CD4-positive, CD25-positive, alpha-beta regulatory T cell (primary cell): ENCODE measurements around the gene RHOT2. TPM values are rescaled to one million over a fixed set of nuclear protein-coding genes. Genes with fewer than 3 reads are reported as not detected.
A peak's percentile ranks its signal among the peaks of the same experiment; 100 is the strongest.

ENCODE experiments used
- ATAC-seq, 2 donors: fragments of 150-1000 bp; cut with Tn5 transposase; one replicate each; pipeline ENCODE4 v1.10.0; 2021; ENCODE audit warnings: low read depth in 2 of 2, moderate number of reproducible peaks in 2 of 2, moderate library complexity in 1 of 2
- DNase-seq, 3 donors: peaks; one replicate each; pipeline versions ENCODE4 v3.0.0 to v3.0.0-alpha.2; 2012 to 2022; ENCODE audit warnings: mixed read lengths in 1 of 3
- H3K27ac ChIP-seq: one replicate; pipeline ENCODE4 v1.7.0; 2013; ENCODE audit warnings: mild to moderate bottlenecking, low read length; ENCODE audit not compliant: insufficient read depth, poor library complexity, severe bottlenecking
- H3K27me3 ChIP-seq: one replicate; pipeline ENCODE4 v1.7.0; 2013; ENCODE audit warnings: low read length; ENCODE audit not compliant: control insufficient read depth, insufficient read depth
- H3K36me3 ChIP-seq: one replicate; pipeline ENCODE4 v1.7.0; 2013; ENCODE audit warnings: mild to moderate bottlenecking, low read length, moderate library complexity; ENCODE audit not compliant: control insufficient read depth, insufficient read depth
- H3K4me1 ChIP-seq: 2 replicates; pipeline ENCODE4 v1.7.0; 2013; ENCODE audit warnings: mild to moderate bottlenecking, low read length; ENCODE audit not compliant: insufficient read depth, control insufficient read depth, poor library complexity, severe bottlenecking
- H3K4me3 ChIP-seq: one replicate; pipeline ENCODE4 v1.7.0; 2013; ENCODE audit warnings: low read depth, mild to moderate bottlenecking, low read length, moderate library complexity
- H3K9me3 ChIP-seq, 2 experiments: 1 replicate in 1 of 2; 2 replicates in 1 of 2; pipeline ENCODE4 v1.7.0; 2013; ENCODE audit warnings: low read length in 2 of 2, mild to moderate bottlenecking in 1 of 2, moderate library complexity in 1 of 2; ENCODE audit not compliant: control insufficient read depth in 2 of 2
- H3K27ac Mint-ChIP-seq, 3 donors: one replicate each; pipeline ENCODE4 v1.8.0; 2020 to 2022; ENCODE audit warnings: mild to moderate bottlenecking in 3 of 3, mixed read lengths in 3 of 3, moderate library complexity in 2 of 3
- H3K27me3 Mint-ChIP-seq: one replicate; pipeline ENCODE4 v1.8.0; 2022; ENCODE audit warnings: mild to moderate bottlenecking, mixed read lengths
- H3K36me3 Mint-ChIP-seq: one replicate; pipeline ENCODE4 v1.8.0; 2020; ENCODE audit warnings: mixed read lengths
- H3K4me1 Mint-ChIP-seq, 4 donors: one replicate each; pipeline ENCODE4 v1.8.0; 2020 to 2022; ENCODE audit warnings: mixed read lengths in 4 of 4, mild to moderate bottlenecking in 1 of 4
- H3K4me3 Mint-ChIP-seq, 4 donors: one replicate each; pipeline ENCODE4 v1.8.0; 2020 to 2022; ENCODE audit warnings: mild to moderate bottlenecking in 4 of 4, mixed read lengths in 4 of 4, moderate library complexity in 3 of 4
- H3K9me3 Mint-ChIP-seq, 7 donors: one replicate each; pipeline ENCODE4 v1.8.0; 2020 to 2022; ENCODE audit warnings: mixed read lengths in 7 of 7, mild to moderate bottlenecking in 3 of 7, moderate library complexity in 2 of 7
- polyA plus RNA-seq, 4 donors: library from polyadenylated mRNA; unstranded; fragments of 300-500 nt; fragmentation: Illumina TruSeq; gene quantifications; one replicate each; pipeline ENCODE4 v1.2.3, GENCODE V29; 2021
- total RNA-seq: library from RNA; stranded (reverse); gene quantifications from one replicate; pipeline ENCODE4 v1.2.3, GENCODE V29; 2022

Gene RHOT2
- total and polyA plus RNA-seq, 5 donors from 2014 or later: 34.3 to 212 (median 41.8) TPM

DNA sequence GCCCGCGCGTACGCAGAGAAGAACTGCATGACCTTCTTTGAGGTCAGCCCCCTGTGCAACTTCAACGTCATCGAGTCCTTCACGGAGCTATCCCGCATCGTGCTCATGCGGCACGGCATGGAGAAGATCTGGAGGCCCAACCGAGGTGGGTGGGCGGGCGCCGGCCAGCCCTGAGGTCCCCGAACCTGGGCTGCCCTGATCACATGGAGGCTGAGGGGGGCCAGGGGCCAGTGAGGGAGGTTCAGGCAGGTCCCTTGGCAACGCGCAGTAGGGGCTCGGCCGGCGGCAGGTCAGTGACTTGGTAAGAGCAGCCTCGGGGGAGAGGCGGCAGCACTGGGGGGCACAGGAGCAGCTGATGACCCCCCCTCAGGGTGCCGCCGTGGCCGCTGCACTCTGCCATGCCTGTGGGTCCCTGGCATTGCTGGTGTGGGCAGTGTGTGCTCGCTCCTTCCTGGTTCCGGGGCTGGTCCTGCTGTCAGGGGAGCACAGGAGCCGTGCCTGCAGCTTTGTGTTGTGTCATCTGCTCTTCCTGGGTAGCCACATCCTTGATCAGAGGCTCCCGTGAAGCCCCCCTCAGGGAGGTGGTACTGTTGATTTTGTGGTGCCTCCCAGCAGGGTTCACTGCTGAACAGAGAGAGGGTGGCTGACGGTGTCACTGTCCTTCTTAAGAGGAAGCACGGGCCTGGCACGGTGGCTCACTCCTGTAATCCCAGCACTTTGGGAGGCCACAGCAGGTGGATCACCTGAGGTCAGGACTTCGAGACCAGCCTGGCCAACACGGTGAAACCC is 41.8 kb upstream of the RHOT2 start:
- H3K4me3 ChIP-seq: no peak overlapping the region
- DNase-seq (no peak), ATAC-seq (no peak)
- peaks cover 6% of the 10 kb centered on the region for H3K36me3 ChIP-seq
- Mint-ChIP-seq H3K27me3 (no peaks in the 10 kb centered on the region), H3K4me3 (no peak overlapping the region), H3K36me3 (peaks cover 8% of the 10 kb centered on the region), H3K9me3 (no peaks in the 10 kb centered on the region), H3K4me1 (no peaks in the 10 kb centered on the region), H3K27ac (no peak overlapping the region)
- H3K4me1 ChIP-seq: peaks cover 1% of the 10 kb centered on the region
- no peaks in the 10 kb centered on the region for H3K27me3 ChIP-seq
- no peaks in the 10 kb centered on the region for H3K9me3 ChIP-seq
- H3K27ac ChIP-seq: no peak overlapping the region

DNA sequence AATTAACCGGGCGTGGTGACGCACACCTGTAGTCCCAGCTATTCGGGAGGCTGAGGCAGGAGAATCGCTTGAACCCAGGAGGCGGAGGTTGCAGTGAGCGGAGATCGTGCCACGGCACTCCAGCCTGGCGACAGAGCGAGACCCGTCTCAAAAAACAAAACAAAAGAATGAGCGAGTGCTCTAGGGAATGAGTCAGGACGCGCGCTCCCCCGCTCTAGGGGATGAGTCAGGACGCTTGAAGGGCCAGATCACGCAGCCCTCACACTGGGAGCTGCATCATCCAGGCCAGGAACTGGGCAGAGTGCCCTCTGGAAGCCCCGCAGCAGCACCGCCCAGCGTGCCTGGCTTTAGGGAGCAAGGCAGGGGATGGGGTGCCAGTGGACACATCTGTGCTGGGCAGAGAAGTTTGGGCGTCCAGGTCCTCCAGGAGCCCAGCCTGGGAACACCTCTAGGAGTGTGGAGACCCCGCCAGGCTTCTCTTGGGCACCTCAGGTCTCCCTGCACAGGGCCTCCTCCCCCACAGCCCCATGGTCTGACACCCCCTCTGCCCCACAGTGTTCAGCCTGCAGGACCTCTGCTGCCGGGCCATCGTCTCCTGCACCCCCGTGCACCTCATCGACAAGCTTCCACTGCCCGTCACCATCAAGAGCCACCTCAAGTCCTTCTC is 41.0 kb upstream of the RHOT2 start:
- DNase-seq: no peak
- Histone ChIP-seq H3K36me3 (peaks cover 6% of the 10 kb centered on the region), H3K27me3 (no peaks in the 10 kb centered on the region), H3K4me3 (no peak overlapping the region), H3K9me3 (no peaks in the 10 kb centered on the region), H3K4me1 (peaks cover 4% of the 10 kb centered on the region), H3K27ac (no peak overlapping the region)
- Mint-ChIP-seq H3K4me3 (no peak overlapping the region), H3K36me3 (peaks cover 8% of the 10 kb centered on the region), H3K27ac (peak overlapping the region in 1 of 3 donors; percentile 14), H3K4me1 (no peaks in the 10 kb centered on the region), H3K27me3 (no peaks in the 10 kb centered on the region), H3K9me3 (no peaks in the 10 kb centered on the region)
- no peak for ATAC-seq

DNA sequence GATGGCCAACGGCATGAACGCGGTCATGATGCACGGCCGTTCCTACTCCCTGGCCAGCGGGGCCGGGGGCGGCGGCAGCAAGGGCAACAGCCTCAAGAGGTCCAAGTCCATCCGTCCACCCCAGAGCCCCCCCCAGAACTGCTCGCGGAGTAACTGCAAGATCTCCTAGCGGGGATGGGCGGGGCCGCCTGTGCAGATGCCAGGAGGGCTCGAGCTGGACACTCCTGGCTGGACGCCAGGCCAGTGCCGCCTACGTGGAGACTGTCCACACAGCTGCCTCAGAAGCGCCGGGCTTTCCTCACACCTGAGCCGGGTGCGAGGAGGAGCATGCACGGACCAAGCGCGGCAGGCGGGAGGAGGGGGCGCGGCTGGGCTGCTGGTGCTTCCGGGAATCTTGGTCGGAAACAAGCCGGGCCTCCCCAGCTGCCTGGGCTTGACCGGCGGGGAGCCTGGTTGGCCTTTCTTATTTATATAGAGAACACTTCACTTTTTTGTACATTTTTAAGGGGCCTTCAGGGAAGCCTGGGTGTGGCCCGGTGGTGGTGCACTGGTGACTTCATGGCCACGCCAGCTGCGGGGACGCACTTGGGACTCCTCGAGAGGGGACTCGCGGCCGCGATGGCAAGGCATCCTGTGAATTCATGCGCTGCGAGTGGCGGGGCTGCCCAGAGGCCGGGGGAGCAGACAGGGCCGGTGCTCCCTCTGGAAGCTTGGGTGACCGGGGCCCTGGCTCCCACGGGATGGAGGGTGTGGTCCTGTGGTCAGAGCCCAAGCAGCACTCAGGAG is 40.3 kb upstream of the RHOT2 start:
- no peak overlapping the region for H3K4me3 ChIP-seq
- peaks cover 6% of the 10 kb centered on the region for H3K36me3 ChIP-seq
- no peak for ATAC-seq
- H3K27me3 ChIP-seq: no peaks in the 10 kb centered on the region
- H3K27me3 Mint-ChIP-seq: no peaks in the 10 kb centered on the region
- H3K9me3 Mint-ChIP-seq: no peaks in the 10 kb centered on the region
- H3K4me3 Mint-ChIP-seq: no peak overlapping the region
- peaks cover 4% of the 10 kb centered on the region for H3K4me1 ChIP-seq
- H3K4me1 Mint-ChIP-seq: no peaks in the 10 kb centered on the region
- no peak overlapping the region for H3K27ac ChIP-seq
- H3K27ac Mint-ChIP-seq: no peak overlapping the region
- H3K36me3 Mint-ChIP-seq: peaks cover 8% of the 10 kb centered on the region
- no peak for DNase-seq
- H3K9me3 ChIP-seq: no peaks in the 10 kb centered on the region

DNA sequence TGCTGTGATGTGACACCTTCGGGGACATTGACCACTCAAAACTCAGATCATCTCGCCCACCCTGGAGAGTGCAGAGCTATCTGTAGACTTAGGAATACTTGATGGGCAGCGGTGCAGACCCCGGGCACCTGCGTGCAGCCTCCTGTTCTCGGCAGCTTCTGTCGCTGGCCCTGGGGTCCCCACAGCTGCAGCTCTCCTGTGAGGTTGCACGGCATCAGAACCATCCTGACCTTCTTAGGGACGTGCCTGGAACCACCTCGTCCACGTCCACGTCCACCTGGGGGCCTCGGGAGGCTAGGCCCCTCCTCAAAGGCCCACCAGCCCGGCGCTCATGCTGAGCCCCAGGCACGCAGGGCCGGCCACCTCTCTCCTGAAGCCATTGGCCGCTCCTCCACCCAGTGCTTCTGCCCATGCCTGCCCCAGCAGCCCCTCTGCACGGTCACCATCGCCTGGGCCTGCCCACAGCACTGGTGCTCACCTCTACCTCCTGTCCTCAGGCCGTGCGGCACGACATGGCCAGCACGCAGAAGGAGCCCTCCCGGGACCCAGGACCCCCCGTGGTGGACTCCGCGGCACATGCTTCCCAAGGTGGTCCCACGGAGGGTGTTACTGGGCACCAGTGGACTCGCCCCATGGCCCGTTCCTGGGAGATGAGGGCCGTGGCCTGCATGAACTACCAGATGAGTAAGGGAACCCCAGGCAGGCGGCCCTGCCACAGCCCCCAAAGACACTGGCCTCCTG is 39.4 kb upstream of the RHOT2 start:
- ATAC-seq: no peak
- DNase-seq: no peak
- no peaks in the 10 kb centered on the region for H3K9me3 Mint-ChIP-seq
- peaks cover 6% of the 10 kb centered on the region for H3K36me3 ChIP-seq
- H3K4me3 ChIP-seq: no peak overlapping the region
- H3K27ac ChIP-seq: no peak overlapping the region
- peaks cover 8% of the 10 kb centered on the region for H3K36me3 Mint-ChIP-seq
- peak overlapping the region in 1 of 4 donors; percentile 43 for H3K4me3 Mint-ChIP-seq
- peaks cover 4% of the 10 kb centered on the region for H3K4me1 ChIP-seq
- H3K4me1 Mint-ChIP-seq: no peaks in the 10 kb centered on the region
- no peaks in the 10 kb centered on the region for H3K27me3 ChIP-seq
- no peaks in the 10 kb centered on the region for H3K9me3 ChIP-seq
- no peak overlapping the region for H3K27ac Mint-ChIP-seq
- no peaks in the 10 kb centered on the region for H3K27me3 Mint-ChIP-seq

DNA sequence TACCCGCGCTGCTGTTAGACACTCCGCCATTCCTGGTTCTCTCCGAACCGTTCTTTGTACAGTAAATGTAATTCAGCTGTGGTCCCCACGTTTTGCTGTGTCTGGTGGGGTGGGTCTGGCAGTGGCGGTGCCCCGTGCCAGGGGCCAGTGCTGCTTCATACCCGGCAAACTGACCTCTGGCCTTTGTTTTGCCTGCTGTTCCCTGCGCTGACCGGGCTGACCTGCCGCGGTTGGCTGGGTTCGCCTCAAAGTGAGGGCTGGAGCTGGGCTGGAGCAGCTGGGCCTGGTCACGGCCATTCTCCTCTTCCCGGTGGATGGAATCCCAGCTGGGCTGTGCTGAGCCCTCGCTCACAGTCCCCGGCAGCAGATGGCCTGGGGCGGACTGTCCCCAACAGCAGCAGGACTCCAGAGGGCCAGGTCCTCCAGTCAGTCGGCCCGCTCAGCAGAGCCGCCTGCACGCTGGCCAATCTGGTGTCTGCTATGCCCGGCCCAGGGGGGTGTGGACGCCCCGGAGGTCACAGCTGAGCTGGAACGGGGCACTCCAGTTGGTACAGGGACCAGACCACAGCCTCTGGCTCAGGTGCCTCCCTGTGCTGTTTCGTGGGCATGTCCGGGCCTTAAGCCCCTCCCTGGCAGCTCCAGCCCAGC is 38.6 kb upstream of the RHOT2 start:
- H3K4me3 Mint-ChIP-seq: peak overlapping the region in 1 of 4 donors; percentile 47
- DNase-seq: no peak
- H3K27me3 Mint-ChIP-seq: no peaks in the 10 kb centered on the region
- H3K36me3 Mint-ChIP-seq: peaks cover 8% of the 10 kb centered on the region
- Histone ChIP-seq H3K9me3 (no peaks in the 10 kb centered on the region), H3K4me3 (no peak overlapping the region), H3K27me3 (no peaks in the 10 kb centered on the region), H3K27ac (no peak overlapping the region), H3K36me3 (peaks cover 6% of the 10 kb centered on the region), H3K4me1 (peaks cover 4% of the 10 kb centered on the region)
- ATAC-seq: no peak
- no peaks in the 10 kb centered on the region for H3K9me3 Mint-ChIP-seq
- H3K27ac Mint-ChIP-seq: no peak overlapping the region
- H3K4me1 Mint-ChIP-seq: no peaks in the 10 kb centered on the region

DNA sequence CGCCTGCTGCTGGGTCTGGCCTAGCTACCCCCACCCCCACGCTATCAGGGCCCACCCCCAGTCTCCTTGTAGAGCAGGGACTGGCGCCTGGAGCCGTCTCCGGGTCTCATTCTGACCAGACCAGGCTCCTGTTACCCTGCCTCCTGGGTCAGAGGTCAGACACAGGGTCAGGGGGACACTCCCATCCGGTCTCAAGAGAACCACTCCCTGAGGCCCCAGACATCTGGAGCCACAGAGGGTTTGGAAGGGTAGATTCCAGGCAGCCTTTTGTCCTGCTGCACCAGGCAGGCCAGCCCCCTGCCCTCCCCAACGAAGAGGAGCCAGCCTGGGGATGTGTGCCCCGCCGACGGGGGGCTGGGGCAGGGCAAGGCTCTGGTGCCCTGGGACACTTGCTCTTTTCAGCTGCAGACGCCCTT is 38.1 kb upstream of the RHOT2 start:
- H3K36me3 ChIP-seq: peaks cover 6% of the 10 kb centered on the region
- Mint-ChIP-seq H3K9me3 (no peaks in the 10 kb centered on the region), H3K4me1 (peaks cover 0 to under 1% (median 0%) of the 10 kb centered on the region in 4 donors), H3K36me3 (peaks cover 8% of the 10 kb centered on the region), H3K27ac (no peak overlapping the region), H3K4me3 (no peak overlapping the region), H3K27me3 (no peaks in the 10 kb centered on the region)
- ATAC-seq (no peak), DNase-seq (no peak)
- peaks cover 5% of the 10 kb centered on the region for H3K4me1 ChIP-seq
- no peaks in the 10 kb centered on the region for H3K27me3 ChIP-seq
- H3K4me3 ChIP-seq: no peak overlapping the region
- H3K9me3 ChIP-seq: no peaks in the 10 kb centered on the region
- no peak overlapping the region for H3K27ac ChIP-seq

DNA sequence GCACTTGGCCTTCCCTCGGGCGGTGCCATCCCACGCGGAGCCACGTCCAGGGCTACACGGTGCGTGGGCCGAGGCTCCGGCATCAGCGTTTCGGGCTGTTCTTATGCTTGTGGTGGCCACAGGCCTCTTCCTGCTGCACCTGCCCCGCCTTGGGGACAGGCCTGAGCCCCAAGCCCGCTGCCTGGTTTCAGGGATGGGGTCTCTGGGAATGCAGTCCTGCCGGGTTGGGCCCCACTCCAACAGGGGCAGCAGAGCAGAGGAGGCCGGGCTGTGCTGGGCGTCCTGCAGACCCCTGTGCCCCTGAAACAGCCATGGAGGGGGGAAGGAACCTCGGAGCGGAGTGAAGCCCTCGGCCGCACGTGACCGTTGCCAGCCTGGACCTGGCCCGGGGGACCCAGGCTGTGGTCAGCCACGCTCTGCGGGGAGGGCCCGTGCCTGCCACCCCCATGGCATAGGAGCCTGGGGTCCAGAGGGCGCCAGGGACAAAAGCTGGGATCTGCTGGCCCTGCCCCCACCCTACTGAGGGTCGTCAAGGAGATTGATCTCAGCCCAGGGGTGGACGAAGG is 37.6 kb upstream of the RHOT2 start:
- Histone ChIP-seq H3K4me3 (no peak overlapping the region), H3K27ac (no peak overlapping the region), H3K27me3 (no peaks in the 10 kb centered on the region), H3K9me3 (no peaks in the 10 kb centered on the region), H3K4me1 (peaks cover 10% of the 10 kb centered on the region), H3K36me3 (peaks cover 6% of the 10 kb centered on the region)
- no peak overlapping the region for H3K27ac Mint-ChIP-seq
- DNase-seq (no peak), ATAC-seq (no peak)
- no peaks in the 10 kb centered on the region for H3K27me3 Mint-ChIP-seq
- no peaks in the 10 kb centered on the region for H3K9me3 Mint-ChIP-seq
- H3K36me3 Mint-ChIP-seq: peaks cover 8% of the 10 kb centered on the region
- H3K4me1 Mint-ChIP-seq: peaks cover 0 to 4% (median 0%) of the 10 kb centered on the region in 4 donors
- no peak overlapping the region for H3K4me3 Mint-ChIP-seq
